Ishikawa (cell line): ENCODE results near the gene KCTD12.

Experiments
- EGR1 ChIP-seq: IDR thresholded peaks from 2 replicates; pipeline ENCODE4 v1.6.1; 2012
- EP300 ChIP-seq: IDR thresholded peaks from 2 replicates; pipeline ENCODE4 v1.6.1; 2012; ENCODE audit warnings: borderline replicate concordance
- REST ChIP-seq: IDR thresholded peaks from 2 replicates; pipeline ENCODE4 v1.6.1; 2012; ENCODE audit warnings: low read depth, mild to moderate bottlenecking
- TAF1 ChIP-seq: IDR thresholded peaks from 2 replicates; pipeline ENCODE4 v1.6.1; 2012; ENCODE audit warnings: low read depth, mild to moderate bottlenecking

GRCh38 chr13:76917095-76917494 lies 30.9 kb upstream of the KCTD12 start:
- TF ChIP-seq TAF1, result no peak
- no peak for TF ChIP-seq EP300
- TF ChIP-seq EGR1, result no peak
- no peak for TF ChIP-seq REST
